Activated CD4-positive, alpha-beta T cell treated with anti-CD3 and anti-CD28 coated beads, Interleukin-2, amount 50 U/mL, for 16 hours (primary cell): ENCODE data around the gene HGS.

ENCODE experiments used
- DNase-seq: peaks from one replicate; pipeline ENCODE4 v3.0.0-alpha.2; 2020

HGS gene

DNA sequence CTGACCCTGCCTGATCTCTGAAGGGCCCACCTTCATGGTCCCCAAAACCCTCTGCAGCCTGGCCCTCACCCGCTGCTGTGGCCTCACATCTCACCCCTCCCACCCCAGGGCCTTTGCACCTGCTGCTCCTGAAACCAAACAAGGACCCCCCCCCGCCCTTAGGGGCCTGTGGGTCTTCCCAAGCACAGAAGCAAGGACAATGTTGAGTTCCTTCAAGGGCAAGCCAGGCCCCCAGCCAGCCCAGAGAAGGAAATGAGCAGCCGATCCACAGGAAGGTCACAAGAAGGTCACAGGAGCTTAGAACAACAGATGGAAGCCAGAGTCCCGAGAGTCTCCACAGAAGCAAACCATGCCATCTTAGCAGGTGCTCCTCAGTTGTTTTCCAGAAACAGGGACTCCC, 27.0 kb upstream of the HGS start:
- DNase-seq: no peak

DNA sequence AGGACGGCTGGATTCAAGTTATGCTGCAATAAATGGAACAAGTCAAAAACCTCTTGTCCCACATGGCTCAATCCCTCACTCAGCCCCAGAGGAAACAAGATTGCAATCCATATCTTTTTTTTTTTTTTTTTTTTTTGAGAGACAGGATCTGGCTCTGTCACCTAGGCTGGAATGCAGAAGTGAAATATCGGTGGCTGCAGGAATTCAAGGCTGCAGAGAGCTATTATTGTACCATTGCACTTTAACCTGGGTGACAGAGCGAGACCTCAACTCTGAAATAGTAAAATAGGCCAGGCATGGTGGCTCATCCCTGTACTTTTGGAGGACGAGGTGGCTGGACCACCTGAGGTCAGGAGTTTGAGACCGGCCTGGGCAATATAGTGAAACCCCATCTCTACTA, 24.8 kb upstream of the HGS start:
- no peak for DNase-seq

DNA sequence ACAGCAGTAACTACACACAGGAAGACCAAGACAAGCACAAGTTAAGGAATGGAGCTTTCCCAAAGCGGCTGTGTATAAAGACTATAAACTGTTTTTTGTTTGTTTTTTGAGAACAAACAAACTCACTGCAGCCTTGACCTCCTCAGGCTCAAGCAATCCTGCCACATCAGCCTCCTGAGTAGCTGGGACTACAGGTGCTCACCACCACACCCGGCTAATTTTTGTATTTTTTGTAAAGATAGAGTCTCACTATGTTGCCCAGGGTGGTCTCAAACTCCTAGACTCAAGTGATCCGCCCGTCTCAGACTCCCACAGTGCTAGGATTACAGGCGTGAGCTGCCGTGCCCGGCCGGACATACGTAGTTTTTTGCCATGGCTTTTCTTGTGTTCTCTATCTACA, 23.4 kb upstream of the HGS start:
- DNase-seq: no peak

DNA sequence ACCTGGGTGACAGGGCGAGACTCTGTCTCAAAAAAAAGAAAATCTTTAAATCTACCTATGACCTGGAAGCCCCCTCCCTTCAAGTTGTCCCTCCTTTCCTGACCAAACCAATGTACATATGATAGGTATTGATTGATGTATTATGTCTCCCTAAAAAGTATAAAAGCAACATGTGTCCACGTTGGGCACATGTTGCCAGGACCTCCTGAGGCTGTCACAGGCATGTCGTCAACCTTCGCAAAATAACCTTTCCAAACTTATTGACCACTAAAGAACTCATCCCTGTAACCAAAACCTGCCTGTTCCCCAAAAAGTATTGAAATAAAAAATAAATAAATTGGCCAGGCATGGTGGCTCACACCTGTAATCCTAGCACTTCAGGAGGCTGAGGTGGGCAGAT, 21.8 kb upstream of the HGS start:
- no peak for DNase-seq

DNA sequence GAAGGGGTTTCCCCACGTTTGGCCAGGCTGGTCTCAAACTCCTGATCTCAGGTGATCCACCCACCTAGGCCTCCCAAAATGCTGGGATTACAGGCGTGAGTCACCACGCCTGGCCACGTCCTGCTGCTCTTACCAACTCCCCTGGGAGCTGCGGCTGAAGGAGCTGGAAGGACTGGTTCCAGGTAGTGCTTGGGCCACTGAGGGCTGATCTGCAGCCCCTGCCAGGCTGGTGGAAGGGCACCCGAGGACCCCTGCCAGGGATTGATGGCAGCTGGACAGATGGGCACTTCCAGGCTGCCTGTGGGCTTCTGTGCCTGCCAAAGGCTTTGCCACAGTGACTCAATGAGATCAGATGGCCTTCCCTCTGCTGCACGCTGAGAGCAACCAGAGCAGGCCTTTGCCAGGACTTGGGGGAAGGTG, 19.8 kb upstream of the HGS start:
- DNase-seq: no peak

DNA sequence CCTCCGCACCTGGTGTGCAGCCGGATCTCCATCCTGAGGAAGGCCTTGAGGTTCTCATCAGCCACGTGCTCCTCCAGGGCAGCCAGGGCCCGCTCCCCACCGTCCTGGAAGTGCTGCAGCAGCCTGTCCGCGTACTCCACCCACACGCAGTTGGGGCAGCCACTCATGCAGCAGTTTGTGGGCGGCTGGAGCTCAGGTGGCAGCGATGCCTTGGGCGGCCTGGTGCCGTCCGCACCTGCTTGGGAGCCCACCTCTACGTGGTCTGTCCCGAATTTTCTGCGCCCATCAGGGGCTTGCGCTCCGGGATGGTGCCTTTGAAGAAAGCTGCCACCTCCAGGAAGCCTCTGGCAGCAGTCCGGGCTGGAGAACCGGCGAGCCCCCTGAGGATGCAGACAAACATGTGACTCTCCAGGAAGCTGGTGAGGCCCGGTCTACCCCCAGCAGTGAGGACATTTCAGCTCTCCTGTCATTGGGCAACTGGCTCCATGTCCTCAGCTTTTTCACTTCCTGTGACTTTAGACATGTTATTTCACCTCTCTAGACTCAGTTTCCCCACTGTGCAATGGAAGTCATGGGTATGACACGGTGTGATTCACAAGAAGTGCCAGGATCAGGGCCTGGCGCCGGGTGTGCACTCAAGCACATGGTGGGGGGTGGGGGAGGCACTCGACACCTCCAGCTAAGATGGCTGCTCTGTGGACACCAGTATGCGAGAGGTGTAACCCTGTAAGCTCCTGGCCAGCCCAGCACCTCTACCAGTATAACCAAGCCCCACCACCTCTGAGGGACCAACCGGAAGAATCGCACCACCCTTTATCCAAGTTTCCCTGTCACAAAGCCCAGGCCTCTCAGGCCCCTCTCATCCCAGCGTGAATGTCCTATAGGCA, 18.4 kb upstream of the HGS start:
- DNase-seq: peak; percentile 74

DNA sequence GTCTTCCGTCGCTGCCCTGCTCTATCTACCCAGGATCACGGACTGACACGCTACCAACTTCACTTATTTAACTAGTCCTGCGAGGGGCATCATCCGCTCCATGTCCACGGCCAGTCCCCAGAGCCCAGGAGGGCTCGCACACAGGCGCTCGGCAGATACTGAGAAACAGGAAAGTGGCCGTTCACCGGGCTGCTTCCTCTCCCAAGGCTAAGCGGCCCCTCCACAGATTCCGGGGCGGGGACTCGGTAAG, 17.8 kb upstream of the HGS start:
- DNase-seq: no peak

DNA sequence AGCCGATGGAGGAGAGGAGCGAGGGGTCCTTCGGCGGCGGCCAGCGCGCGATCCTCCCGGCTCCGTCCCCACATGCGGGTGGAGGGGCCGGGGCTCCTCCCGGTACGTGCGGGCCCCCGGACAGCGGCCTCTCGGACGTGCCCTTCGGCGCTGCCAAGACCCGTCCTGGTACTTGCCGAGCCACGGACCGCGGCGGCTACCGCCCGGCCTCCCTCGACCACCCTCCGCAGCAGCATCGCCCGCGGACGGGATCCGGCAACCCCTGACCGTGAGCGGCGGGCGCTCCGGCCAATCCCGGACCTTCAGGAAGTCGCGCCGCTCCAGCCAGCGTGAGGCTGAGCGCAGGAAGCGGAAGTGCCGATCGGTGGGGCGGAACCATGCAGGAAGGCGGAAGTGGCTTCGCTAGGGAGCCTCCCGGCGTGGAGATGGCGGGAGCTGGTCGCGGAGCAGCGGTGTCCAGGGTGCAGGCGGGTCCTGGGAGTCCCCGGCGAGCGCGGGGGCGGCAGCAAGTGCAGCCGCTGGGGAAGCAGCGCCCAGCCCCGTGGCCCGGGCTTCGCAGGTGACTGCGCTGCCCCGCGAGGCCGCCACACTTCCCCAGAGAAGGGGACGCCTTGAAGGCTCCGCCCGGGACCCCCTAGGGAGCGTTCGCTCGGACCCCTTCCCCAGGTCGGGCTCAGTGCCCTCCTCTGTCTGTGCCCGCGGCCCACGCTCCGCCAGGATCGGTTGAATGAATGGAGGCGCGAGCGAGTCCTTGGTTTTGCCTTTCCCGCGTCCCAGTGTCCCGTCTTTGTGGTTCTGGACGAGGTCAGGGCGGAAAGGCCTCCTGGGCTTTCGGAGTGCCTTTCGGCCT, 17.2 kb upstream of the HGS start, which contains the start of the genes CCDC137 and OXLD1:
CCDC137 (plus strand) TSS at position 396 of the 850 bp plus-strand sequence; CDS start at position 426, 30 bp downstream.
OXLD1 (minus strand) TSS at position 264 of the 850 bp plus-strand sequence; CDS start at position 236, 28 bp downstream.
- DNase-seq: peak; percentile 97

DNA sequence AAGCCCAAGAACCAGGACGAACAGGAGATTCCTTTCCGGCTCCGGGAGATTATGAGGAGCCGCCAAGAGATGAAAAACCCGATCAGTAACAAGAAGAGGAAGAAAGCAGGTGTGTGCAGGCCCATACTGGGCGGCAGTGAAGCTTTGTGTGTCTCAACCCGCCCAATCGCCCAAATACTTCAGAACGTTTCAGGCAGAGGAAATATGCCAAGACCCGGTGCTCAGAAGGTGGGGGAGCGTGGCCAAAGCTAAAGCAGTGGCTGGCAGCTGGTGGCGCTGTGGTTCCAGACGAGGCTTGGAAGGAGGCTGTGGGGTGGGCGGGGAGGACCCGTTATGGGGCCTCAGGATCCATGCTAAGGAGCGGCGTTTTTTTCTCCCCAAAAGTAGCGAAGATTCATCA, 16.1 kb upstream of the HGS start:
- no peak for DNase-seq

DNA sequence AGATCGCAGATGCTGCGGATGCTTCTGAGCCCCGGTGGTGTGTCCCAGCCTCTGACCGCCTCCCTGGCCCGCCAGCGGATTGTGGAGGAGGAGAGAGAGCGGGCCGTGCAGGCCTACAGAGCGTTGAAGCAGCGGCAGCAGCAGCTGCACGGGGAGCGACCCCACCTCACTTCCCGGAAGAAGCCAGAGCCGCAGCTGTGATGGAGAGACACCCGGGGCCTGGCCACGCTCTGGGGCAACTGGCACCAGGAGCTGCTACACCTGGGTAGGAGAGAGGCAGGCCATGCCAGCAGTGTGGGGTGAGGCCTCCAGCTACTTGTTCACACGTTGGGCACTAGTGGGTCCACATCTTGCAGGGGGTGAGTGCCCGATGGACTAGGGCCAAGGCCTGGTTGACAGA, 11.3 kb upstream of the HGS start:
- DNase-seq: no peak

DNA sequence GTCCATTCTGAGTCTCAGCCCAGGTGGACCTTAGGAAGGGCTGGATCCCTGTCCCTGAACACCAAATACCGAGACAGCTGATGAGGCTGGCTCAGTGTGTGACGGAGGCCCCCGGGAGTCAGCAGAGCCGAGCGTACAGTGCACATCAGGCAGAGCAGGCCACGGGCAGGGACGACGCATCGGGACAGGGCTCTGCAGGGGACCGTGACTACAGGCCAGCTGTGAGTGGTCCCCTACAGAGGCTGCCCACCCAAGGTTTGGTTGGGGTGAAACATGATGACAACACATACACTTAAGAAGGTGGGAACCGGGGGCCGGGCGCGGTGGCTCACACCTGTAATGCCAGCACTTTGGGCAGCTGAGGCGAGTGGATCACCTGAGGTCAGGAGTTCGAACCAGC, 10.9 kb upstream of the HGS start:
- DNase-seq: no peak

DNA sequence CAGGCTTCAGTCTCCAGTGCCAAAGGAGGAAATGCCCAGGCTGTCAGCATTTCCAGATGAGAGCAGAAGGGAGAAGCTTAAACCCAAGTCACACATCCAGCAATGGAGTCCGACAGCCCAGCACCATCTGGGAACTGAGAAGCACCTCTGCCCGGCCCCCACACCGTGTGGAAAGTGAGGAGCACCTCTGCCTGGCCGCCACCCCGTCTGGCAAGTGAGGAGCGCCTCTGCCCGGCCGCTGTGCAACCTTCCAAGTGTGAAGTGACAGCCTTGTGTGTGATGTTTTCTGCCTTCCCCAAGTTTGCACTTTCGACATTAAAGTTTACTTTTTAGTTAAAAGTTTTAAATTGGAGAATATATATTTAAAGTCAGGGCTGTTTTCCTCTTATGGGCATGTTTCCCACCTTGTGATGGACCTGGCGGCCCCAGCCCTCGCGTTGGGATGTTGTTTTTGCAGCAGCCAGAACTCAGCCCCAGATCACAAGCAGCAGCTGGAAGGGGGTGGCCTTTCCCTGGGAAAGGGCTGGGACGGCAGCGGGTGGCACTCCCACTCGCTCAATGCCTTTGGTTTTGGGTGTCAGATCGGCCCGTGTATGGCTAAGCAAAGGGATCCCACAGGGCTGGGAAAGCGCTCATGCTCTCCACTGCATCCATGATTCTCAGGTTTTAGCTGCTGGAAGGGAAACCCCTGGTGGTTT, 10.1 kb upstream of the HGS start:
- DNase-seq: no peak

DNA sequence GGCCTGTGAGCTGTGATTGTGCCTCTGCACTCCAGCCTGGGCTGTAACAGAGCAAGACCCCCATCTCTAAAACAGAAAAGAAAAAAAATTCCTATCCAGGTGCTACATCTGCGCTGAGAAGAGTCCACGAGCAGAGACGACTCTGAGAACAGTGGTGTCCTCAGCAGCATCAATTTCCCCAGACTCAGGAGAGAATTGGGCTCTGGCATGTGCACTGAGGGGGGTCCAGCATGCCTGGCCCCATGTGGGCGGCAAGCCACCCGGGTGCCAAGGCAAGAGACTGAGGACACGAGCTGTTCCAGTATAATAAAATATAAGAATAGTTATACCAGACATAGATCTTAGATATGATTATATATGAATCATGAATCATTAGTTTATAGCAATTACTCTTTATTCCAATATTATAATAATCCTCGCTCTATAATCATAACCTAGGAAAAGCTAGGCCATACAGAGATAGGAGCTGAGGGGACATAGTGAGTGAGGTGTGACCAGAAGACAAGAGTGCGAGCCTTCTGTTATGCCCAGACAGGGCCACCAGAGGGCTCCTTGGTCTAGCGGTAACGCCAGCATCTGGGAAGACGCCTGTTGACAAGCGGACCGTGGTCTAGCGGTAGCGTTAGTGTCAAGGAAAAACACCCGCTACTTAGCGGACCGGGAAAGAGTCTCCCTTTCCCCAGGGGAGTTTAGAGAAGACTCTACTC, 8.1 kb upstream of the HGS start:
- DNase-seq: peak; percentile 41

DNA sequence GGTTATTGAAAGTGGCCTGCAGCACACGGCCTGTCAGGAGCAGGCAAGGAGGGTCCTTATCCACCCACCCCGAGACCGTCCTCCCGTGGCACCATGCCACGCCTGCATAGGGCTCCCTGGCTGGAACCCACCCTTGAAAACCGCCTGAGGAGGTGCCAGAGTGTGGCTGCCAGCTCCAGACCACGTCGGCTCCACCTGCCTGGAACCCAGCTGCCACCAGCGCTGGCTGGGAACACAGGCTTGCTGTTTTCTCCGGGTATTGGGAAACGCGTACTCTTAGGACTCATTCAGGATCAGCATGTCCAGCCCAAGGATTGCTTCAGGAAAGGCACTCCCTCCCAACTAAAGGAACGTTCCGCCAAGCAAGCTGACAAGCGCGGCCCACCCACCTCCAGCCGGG, 6.9 kb upstream of the HGS start:
- no peak for DNase-seq

DNA sequence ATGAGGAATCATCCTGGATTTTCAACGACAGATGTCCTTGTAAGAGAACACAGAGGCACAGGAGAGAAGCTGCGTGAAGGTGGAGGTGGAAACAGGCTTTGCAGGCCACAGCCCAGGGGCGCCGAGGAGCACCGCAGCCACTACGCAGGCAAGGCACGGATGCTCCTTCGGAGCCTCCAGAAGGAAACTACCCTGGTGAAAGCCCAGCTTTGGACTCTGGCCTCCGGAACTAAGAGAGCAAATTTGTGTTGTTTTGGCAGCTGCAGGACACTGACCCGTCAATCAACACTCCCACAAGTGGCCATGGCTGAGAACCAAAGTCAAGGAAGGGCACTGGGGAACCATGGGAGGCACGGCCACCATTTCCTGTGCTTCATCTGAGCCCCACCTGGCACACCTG, 3.7 kb upstream of the HGS start:
- DNase-seq: no peak

DNA sequence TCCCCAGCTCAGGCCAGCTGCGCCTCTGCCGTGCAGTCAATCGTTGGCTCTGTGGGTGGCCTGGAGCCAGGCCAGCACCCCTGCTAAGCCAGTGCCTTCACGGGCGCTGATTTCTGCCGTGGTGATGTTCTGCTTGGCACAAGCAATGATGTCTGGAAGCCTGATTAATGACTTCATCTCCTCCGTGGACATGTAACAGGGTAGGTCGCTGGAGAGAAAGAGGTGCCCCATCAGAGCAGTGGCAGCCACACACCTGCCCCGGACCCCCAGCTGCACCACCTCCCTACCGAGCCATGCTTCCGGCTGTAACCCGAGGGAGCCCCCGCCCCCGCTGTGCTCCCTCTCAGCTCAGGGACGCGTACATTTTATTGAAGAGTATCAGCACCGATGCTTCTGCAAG, 2.1 kb upstream of the HGS start:
- no peak for DNase-seq

DNA sequence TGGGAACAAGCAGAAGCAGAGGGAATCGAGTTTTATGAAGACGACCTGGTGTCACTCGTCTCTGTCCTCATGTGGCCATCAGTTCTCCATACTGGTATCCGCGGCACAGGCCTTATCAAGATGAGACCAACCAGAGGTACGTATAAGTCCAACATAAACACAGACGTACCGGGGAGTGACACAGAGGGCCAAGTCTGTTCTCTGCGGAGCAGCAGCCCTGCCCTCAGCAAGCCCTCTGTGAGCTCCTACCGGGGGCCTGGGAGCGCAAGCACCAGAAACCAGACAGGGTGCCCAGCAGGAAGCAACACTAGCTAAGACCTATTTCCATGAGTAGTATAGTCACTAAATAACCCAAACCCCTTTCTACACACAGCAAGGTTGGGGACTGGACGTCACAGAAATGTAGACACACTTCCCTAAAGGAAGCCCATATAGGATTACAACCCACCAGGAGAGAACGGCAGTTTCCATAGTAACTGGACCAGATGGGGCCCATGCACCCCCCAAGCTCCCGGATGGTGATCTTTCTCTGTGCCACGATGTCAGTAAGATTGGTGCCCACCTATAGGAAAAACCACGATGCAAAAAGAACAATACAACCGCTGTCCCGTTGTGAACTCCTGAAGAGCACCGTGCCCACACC, 1.1 kb upstream of the HGS start:
- DNase-seq: no peak

DNA sequence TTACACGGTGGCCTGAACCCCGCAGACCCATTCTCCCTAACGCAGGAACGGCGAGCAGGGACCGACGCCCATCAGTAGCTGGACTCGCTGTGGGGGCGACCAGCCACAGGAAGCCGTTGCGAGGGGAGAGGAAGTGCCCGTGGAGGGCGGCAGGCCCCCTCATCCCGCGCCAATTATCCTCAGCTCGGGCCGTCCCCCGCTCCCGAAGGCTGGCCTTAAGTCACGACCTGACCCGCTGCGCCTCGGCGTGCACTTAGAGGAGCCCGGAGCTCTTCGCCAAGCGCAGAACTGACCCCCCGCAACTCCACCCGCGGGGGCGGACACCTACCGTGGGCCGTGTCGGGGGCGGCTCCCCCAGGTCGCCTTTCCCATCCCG, 615 bp upstream of the HGS start:
- DNase-seq: no peak

DNA sequence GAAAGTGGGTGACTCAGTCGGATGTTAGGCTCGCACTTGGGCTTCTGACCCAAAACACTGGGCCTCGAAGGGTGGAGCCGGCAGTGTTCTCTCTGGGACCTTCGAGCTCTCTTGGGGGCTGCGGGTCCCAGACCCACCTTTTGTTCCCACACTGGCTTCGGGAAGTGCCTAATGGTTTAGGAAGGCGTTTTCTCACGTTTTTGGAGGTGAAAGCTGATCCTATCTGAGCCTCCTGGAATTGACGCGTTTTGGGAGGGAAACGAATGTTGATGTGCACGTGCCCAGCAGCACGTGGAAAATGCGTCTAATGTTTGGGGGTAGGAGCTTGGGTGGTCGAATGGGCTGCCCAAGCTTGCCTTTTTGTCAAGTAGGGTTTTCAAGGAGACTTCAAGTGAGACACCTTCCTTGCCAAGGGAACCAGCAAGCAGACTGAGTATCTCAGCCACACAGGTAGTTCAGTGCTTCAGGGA, 666 bp downstream of the HGS start:
- DNase-seq: peak; percentile 33

DNA sequence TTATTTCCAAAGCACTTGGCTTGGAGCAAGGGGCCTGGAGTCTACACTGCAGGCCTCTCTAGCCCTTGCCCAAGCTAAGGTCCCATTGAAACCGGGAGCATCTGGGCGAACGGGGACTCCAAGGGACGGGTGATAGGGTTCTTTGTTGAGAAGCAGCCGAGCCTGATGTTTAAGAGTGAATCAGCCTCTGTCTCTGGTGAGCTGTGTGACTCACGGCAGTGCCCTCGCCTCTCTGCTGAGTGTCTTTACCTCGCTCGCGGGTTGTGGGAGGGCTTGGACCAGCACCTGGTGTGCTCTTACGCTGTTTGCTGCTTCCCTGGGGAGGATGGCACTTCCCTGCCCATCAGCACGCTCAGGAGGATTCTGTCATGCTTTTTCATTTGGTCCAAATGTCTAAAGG, 1.3 kb downstream of the HGS start:
- DNase-seq: peak; percentile 41

DNA sequence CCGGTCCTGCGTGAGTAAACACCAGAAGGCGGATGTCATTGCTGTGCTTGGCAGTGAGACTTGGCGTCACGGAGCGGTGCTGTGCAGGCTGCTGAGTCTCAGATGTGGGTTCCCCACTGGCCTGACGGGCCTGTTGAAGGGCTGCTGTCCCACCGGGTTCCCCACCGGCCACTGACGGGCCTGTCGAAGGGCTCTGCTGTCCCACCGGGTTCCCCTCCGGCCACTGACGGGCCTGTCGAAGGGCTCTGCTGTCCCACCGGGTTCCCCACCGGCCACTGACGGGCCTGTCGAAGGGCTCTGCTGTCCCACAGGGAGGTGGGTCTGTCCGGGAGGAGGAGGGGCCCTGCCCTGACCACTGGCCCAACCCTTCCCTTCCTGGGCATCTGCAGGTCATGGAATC, 2.8 kb downstream of the HGS start:
- DNase-seq: no peak

DNA sequence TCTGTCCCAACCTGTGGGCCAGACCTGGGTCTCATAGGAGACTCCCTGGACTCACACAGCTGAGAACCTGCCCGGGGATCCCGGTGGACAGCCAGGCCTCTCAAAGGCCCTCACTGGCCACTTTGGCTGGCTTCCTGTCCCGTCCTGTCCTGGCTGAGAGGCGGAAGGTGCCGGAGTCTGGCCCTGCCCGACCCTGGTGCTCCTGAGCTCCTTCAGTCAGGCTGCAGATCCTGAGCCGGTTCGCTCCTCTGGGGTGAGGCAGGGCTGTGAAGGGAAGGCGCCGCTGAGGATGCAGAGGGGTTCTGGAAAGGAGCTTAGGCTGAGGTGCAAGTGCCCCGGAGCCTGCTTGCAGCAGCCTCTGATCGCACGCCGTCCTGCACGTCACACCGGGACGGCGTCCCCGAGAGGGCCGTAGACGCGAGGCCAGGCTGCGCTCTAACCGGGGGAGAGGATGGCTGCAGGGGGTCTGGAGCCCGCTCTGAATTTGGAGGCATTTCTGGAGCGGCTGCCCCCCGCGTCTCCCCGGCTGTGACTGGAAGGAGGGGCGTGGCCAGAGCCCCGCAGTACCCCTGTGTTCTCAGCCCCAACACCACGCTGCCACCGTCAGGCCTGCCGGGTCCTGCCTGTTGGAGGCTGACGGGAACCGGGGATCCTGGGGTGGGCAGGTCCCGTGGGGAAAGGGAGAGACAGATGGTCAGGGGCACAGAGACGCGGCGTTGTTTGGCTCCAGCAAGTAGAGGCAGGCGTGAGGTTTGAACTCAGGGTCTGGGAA, 4.1 kb downstream of the HGS start:
- no peak for DNase-seq
